ENCODE results near the gene MN1. TPM values are rescaled to one million over a fixed set of nuclear protein-coding genes. Genes with fewer than 3 reads are reported as not detected.

The MN1 gene
- total RNA-seq, 1 donor from 2014 or later: 4.5 TPM

GRCh38 chr22:27842201-27842600, 40.6 kb upstream of the MN1 start:
- Histone ChIP-seq H3K4me3 (ENCODE audit: low read depth, low read length) (no peak overlapping the region), H3K27me3 (ENCODE audit: control insufficient read depth, insufficient read depth, low read length) (no peaks in the 10 kb centered on the region), H3K36me3 (ENCODE audit: control insufficient read depth, insufficient read depth, low read length) (no peaks in the 10 kb centered on the region)
- no peak for DNase-seq (ENCODE audit: low read depth)
- no peak for TF ChIP-seq CTCF (IDR thresholded peaks at IDR 0.05; ENCODE audit: insufficient read depth, low read length, poor library complexity, severe bottlenecking)

- DNase-seq (ENCODE audit: low read depth): no peak
- TF ChIP-seq CTCF (IDR thresholded peaks at IDR 0.05; ENCODE audit: insufficient read depth, low read length, poor library complexity, severe bottlenecking): no peak
- Histone ChIP-seq H3K4me3 (ENCODE audit: low read depth, low read length) (no peak overlapping the region), H3K27me3 (ENCODE audit: control insufficient read depth, insufficient read depth, low read length) (no peaks in the 10 kb centered on the region), H3K36me3 (ENCODE audit: control insufficient read depth, insufficient read depth, low read length) (no peaks in the 10 kb centered on the region)
Measured at GRCh38 chr22:27840436-27840835, 38.9 kb upstream of the MN1 start.

GRCh38 chr22:27839057-27839660, 37.6 kb upstream of the MN1 start:
- no peak for TF ChIP-seq CTCF (IDR thresholded peaks at IDR 0.05; ENCODE audit: insufficient read depth, low read length, poor library complexity, severe bottlenecking)
- Histone ChIP-seq H3K27me3 (ENCODE audit: control insufficient read depth, insufficient read depth, low read length) (no peaks in the 10 kb centered on the region), H3K4me3 (ENCODE audit: low read depth, low read length) (no peak overlapping the region), H3K36me3 (ENCODE audit: control insufficient read depth, insufficient read depth, low read length) (no peaks in the 10 kb centered on the region)
- no peak for DNase-seq (ENCODE audit: low read depth)

- Histone ChIP-seq H3K27me3 (ENCODE audit: control insufficient read depth, insufficient read depth, low read length) (no peaks in the 10 kb centered on the region), H3K36me3 (ENCODE audit: control insufficient read depth, insufficient read depth, low read length) (no peaks in the 10 kb centered on the region), H3K4me3 (ENCODE audit: low read depth, low read length) (no peak overlapping the region)
- TF ChIP-seq CTCF (IDR thresholded peaks at IDR 0.05; ENCODE audit: insufficient read depth, low read length, poor library complexity, severe bottlenecking): no peak
- DNase-seq (ENCODE audit: low read depth): no peak
Measured at GRCh38 chr22:27836181-27836580, 34.6 kb upstream of the MN1 start.

- Histone ChIP-seq H3K4me3 (ENCODE audit: low read depth, low read length) (no peak overlapping the region), H3K36me3 (ENCODE audit: control insufficient read depth, insufficient read depth, low read length) (no peaks in the 10 kb centered on the region), H3K27me3 (ENCODE audit: control insufficient read depth, insufficient read depth, low read length) (no peaks in the 10 kb centered on the region)
- no peak for DNase-seq (ENCODE audit: low read depth)
- TF ChIP-seq CTCF (IDR thresholded peaks at IDR 0.05; ENCODE audit: insufficient read depth, low read length, poor library complexity, severe bottlenecking): no peak
Measured at GRCh38 chr22:27835446-27835845, 33.9 kb upstream of the MN1 start.
